SK-N-SH treated with all-trans-retinoic acid at 6 μM for 48 hours (cell line): Measurements from ENCODE around the gene METTL6.

Experiments used
- ATAC-seq: fragments of 200-7000 bp; cut with Tn5 transposase; 3 replicates; pipeline ENCODE4 v1.9.1; 2020; ENCODE audit warnings: mild to moderate bottlenecking, moderate library complexity
- ARNTL ChIP-seq: fragments of 450-650 bp; formaldehyde crosslinking; IDR thresholded peaks from 2 replicates; pipeline ENCODE4 v1.5.0; 2020; ENCODE audit warnings: low read depth, mild to moderate bottlenecking, moderate library complexity, borderline replicate concordance
- BACH2 ChIP-seq: fragments of 250-450 bp; sonication (Bioruptor Pico); IDR thresholded peaks from 2 replicates; pipeline ENCODE4 v1.9.0; 2021; ENCODE audit warnings: mild to moderate bottlenecking, borderline replicate concordance
- CSDC2 ChIP-seq: fragments of 250-450 bp; sonication (Bioruptor Pico); IDR thresholded peaks from 2 replicates; pipeline ENCODE4 v1.5.0; 2020; ENCODE audit warnings: mild to moderate bottlenecking, moderate library complexity
- ESRRG ChIP-seq: fragments of 250-450 bp; sonication (Bioruptor Pico); IDR thresholded peaks from 2 replicates; pipeline ENCODE4 v1.6.1; 2021; ENCODE audit warnings: mild to moderate bottlenecking
- GLIS3 ChIP-seq: fragments of 250-450 bp; sonication (Bioruptor Pico); IDR thresholded peaks from 2 replicates; pipeline ENCODE4 v1.5.0; 2020; ENCODE audit warnings: mild to moderate bottlenecking, moderate library complexity
- OSR1 ChIP-seq: fragments of 250-450 bp; sonication (Bioruptor Pico); IDR thresholded peaks from 2 replicates; pipeline ENCODE4 v1.8.0; 2022; ENCODE audit warnings: moderate library complexity, mild to moderate bottlenecking, inconsistent platforms
- PPARA ChIP-seq: fragments of 250-450 bp; sonication (Bioruptor Pico); IDR thresholded peaks from 2 replicates; pipeline ENCODE4 v1.5.0; 2020; ENCODE audit warnings: mild to moderate bottlenecking, borderline replicate concordance
- RARB ChIP-seq: fragments of 250-450 bp; sonication (Bioruptor Pico); IDR thresholded peaks from 2 replicates; pipeline ENCODE4 v1.8.0; 2021; ENCODE audit warnings: mild to moderate bottlenecking, moderate library complexity
- SNAI2 ChIP-seq: fragments of 250-450 bp; sonication (Bioruptor Pico); IDR thresholded peaks from 2 replicates; pipeline ENCODE4 v1.5.0; 2020; ENCODE audit warnings: mild to moderate bottlenecking, moderate library complexity
- TCF4 ChIP-seq: fragments of 250-450 bp; sonication (Bioruptor Pico); IDR thresholded peaks from 2 replicates; pipeline ENCODE4 v1.8.0; 2021; ENCODE audit warnings: mild to moderate bottlenecking, moderate library complexity, borderline replicate concordance
- TOX ChIP-seq: fragments of 250-450 bp; sonication (Bioruptor Pico); IDR thresholded peaks from 2 replicates; pipeline ENCODE4 v1.8.0; 2021; ENCODE audit warnings: mild to moderate bottlenecking, moderate library complexity, borderline replicate concordance
- ZC3H10 ChIP-seq: fragments of 250-450 bp; sonication (Bioruptor Pico); IDR thresholded peaks from 2 replicates; pipeline ENCODE4 v1.5.1; 2021; ENCODE audit warnings: mild to moderate bottlenecking, moderate library complexity
- ZFP3 ChIP-seq: fragments of 250-450 bp; sonication (Bioruptor Pico); IDR thresholded peaks from 2 replicates; pipeline ENCODE4 v1.5.0; 2020; ENCODE audit warnings: mild to moderate bottlenecking, moderate library complexity
- ZFP30 ChIP-seq: fragments of 450-650 bp; formaldehyde crosslinking; IDR thresholded peaks from 2 replicates; pipeline ENCODE4 v1.5.0; 2022; ENCODE audit warnings: mild to moderate bottlenecking, moderate library complexity
- ZNF565 ChIP-seq: fragments of 450-650 bp; formaldehyde crosslinking; conservative IDR thresholded peaks from 2 replicates; pipeline ENCODE4 v1.5.0; 2020; ENCODE audit warnings: low read depth, mild to moderate bottlenecking, moderate library complexity
- ZNF8 ChIP-seq: fragments of 450-650 bp; formaldehyde crosslinking; IDR thresholded peaks from 2 replicates; pipeline ENCODE4 v1.5.0; 2020; ENCODE audit warnings: mild to moderate bottlenecking, moderate library complexity
- TF ChIP-seq, protein P1 (sequence below): fragments of 250-450 bp; sonication (Bioruptor Pico); IDR thresholded peaks from 2 replicates; pipeline ENCODE4 v1.5.1; 2020; ENCODE audit warnings: low read depth, mild to moderate bottlenecking, moderate library complexity
- TF ChIP-seq, protein P2 (sequence below): fragments of 250-450 bp; sonication (Bioruptor Pico); IDR thresholded peaks from 2 replicates; pipeline ENCODE4 v1.8.0; 2020; ENCODE audit warnings: mild to moderate bottlenecking, moderate library complexity, borderline replicate concordance
- TF ChIP-seq, protein P3 (sequence below): fragments of 250-450 bp; sonication (Bioruptor Pico); IDR thresholded peaks from 2 replicates; pipeline ENCODE4 v1.8.0; 2021; ENCODE audit warnings: low read depth, mild to moderate bottlenecking, moderate library complexity, borderline replicate concordance
- TF ChIP-seq, protein P4 (sequence below): fragments of 250-450 bp; sonication (Bioruptor Pico); IDR thresholded peaks from 2 replicates; pipeline ENCODE4 v1.5.0; 2020; ENCODE audit warnings: mild to moderate bottlenecking, moderate library complexity
- TF ChIP-seq, protein P5 (sequence below): fragments of 250-450 bp; sonication (Bioruptor Pico); IDR thresholded peaks from 2 replicates; pipeline ENCODE4 v1.5.1; 2021; ENCODE audit warnings: mild to moderate bottlenecking, moderate library complexity

The METTL6 gene

DNA sequence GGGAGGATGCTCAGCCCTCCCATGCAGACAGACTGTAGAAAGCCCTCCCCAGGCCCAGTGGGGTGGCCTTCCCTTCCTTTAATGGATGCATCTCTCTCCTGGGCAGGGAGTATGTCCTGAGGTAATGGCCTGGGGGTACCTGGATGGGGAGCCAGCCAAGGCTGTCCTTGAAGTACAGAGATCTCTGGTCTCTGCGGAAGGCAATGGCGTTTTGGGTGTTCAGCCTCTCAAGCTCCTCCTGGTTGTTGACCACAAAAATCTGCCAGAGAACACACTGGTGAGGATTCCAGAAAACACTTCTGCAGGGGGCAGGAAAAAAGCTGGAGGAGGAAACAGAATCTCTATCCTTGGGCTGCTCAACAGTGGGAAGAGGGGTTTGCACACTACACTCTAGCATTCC, 29.0 kb upstream of the METTL6 start:
- ATAC-seq = no peak
- TF ChIP-seq SNAI2 (CRISPR knock-in tag) = no peak
- TF ChIP-seq RARB (CRISPR knock-in tag) = no peak
- TF ChIP-seq TOX (CRISPR knock-in tag) = no peak
- no peak for TF ChIP-seq ZFP3
- no peak for TF ChIP-seq CSDC2 (CRISPR knock-in tag)
- TF ChIP-seq, protein P1, sequence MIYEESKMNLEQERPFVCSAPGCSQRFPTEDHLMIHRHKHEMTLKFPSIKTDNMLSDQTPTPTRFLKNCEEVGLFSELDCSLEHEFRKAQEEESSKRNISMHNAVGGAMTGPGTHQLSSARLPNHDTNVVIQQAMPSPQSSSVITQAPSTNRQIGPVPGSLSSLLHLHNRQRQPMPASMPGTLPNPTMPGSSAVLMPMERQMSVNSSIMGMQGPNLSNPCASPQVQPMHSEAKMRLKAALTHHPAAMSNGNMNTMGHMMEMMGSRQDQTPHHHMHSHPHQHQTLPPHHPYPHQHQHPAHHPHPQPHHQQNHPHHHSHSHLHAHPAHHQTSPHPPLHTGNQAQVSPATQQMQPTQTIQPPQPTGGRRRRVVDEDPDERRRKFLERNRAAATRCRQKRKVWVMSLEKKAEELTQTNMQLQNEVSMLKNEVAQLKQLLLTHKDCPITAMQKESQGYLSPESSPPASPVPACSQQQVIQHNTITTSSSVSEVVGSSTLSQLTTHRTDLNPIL (CRISPR knock-in tag) = no peak
- TF ChIP-seq, protein P2, sequence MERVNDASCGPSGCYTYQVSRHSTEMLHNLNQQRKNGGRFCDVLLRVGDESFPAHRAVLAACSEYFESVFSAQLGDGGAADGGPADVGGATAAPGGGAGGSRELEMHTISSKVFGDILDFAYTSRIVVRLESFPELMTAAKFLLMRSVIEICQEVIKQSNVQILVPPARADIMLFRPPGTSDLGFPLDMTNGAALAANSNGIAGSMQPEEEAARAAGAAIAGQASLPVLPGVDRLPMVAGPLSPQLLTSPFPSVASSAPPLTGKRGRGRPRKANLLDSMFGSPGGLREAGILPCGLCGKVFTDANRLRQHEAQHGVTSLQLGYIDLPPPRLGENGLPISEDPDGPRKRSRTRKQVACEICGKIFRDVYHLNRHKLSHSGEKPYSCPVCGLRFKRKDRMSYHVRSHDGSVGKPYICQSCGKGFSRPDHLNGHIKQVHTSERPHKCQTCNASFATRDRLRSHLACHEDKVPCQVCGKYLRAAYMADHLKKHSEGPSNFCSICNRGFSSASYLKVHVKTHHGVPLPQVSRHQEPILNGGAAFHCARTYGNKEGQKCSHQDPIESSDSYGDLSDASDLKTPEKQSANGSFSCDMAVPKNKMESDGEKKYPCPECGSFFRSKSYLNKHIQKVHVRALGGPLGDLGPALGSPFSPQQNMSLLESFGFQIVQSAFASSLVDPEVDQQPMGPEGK (CRISPR knock-in tag) = no peak

DNA sequence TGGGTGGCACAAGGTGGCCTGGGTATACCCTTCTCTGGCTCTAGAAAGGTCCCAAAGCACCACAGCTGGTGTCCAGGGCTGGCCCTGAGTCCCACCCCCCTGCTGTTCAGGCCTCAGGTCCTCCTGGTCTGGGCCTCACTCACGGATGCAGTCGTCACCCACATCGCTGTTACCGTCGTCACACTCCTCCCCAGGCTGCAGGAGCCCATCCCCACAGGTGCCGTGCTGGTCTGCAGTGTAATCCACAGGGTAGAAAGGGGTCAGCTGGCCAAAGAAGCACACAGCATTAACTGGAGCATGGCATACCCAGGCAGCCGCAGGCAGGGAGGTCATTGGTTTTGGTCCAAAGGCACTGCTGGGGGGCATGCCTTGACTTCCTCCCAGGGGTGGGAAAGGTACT, 28.4 kb upstream of the METTL6 start:
- TF ChIP-seq OSR1 (no peak), SNAI2 (CRISPR knock-in tag) (no peak), CSDC2 (CRISPR knock-in tag) (no peak), GLIS3 (CRISPR knock-in tag) (no peak), ZNF8 (no peak), TOX (CRISPR knock-in tag) (no peak), ZC3H10 (CRISPR knock-in tag) (no peak), ZFP3 (no peak), TCF4 (CRISPR knock-in tag) (no peak), ZFP30 (CRISPR knock-in tag) (no peak), ZNF565 (CRISPR knock-in tag) (no peak), BACH2 (no peak), PPARA (CRISPR knock-in tag) (no peak), ESRRG (CRISPR knock-in tag) (no peak), ARNTL (CRISPR knock-in tag) (no peak)
- TF ChIP-seq, protein P3, sequence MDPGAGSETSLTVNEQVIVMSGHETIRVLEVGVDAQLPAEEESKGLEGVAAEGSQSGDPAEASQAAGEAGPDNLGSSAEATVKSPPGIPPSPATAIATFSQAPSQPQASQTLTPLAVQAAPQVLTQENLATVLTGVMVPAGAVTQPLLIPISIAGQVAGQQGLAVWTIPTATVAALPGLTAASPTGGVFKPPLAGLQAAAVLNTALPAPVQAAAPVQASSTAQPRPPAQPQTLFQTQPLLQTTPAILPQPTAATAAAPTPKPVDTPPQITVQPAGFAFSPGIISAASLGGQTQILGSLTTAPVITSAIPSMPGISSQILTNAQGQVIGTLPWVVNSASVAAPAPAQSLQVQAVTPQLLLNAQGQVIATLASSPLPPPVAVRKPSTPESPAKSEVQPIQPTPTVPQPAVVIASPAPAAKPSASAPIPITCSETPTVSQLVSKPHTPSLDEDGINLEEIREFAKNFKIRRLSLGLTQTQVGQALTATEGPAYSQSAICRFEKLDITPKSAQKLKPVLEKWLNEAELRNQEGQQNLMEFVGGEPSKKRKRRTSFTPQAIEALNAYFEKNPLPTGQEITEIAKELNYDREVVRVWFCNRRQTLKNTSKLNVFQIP (CRISPR knock-in tag) = no peak
- TF ChIP-seq, protein P4, sequence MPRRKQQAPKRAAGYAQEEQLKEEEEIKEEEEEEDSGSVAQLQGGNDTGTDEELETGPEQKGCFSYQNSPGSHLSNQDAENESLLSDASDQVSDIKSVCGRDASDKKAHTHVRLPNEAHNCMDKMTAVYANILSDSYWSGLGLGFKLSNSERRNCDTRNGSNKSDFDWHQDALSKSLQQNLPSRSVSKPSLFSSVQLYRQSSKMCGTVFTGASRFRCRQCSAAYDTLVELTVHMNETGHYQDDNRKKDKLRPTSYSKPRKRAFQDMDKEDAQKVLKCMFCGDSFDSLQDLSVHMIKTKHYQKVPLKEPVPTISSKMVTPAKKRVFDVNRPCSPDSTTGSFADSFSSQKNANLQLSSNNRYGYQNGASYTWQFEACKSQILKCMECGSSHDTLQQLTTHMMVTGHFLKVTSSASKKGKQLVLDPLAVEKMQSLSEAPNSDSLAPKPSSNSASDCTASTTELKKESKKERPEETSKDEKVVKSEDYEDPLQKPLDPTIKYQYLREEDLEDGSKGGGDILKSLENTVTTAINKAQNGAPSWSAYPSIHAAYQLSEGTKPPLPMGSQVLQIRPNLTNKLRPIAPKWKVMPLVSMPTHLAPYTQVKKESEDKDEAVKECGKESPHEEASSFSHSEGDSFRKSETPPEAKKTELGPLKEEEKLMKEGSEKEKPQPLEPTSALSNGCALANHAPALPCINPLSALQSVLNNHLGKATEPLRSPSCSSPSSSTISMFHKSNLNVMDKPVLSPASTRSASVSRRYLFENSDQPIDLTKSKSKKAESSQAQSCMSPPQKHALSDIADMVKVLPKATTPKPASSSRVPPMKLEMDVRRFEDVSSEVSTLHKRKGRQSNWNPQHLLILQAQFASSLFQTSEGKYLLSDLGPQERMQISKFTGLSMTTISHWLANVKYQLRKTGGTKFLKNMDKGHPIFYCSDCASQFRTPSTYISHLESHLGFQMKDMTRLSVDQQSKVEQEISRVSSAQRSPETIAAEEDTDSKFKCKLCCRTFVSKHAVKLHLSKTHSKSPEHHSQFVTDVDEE = no peak
- TF ChIP-seq, protein P1 (CRISPR knock-in tag) = no peak
- TF ChIP-seq, protein P5, sequence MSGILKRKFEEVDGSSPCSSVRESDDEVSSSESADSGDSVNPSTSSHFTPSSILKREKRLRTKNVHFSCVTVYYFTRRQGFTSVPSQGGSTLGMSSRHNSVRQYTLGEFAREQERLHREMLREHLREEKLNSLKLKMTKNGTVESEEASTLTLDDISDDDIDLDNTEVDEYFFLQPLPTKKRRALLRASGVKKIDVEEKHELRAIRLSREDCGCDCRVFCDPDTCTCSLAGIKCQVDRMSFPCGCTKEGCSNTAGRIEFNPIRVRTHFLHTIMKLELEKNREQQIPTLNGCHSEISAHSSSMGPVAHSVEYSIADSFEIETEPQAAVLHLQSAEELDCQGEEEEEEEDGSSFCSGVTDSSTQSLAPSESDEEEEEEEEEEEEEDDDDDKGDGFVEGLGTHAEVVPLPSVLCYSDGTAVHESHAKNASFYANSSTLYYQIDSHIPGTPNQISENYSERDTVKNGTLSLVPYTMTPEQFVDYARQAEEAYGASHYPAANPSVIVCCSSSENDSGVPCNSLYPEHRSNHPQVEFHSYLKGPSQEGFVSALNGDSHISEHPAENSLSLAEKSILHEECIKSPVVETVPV (CRISPR knock-in tag) = no peak
- no peak for ATAC-seq

DNA sequence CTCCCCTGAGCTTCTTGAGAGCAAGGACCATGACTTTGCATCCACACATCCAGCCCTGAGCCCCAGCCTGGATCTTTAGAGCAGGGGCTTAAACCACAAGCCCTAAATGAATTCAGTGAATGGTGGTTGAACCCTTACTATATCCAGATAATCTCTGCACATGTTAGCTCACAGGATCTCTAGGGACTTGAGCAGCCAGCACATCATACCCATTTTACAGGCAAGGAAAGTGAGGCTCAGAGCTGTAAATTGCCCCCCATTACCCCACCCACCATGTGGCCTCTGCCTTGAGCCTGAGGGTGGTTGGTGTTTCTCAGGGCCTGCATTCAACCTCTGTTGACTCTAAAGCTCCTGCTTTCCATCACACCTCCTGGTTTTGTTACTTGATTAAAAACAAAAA, 27.6 kb upstream of the METTL6 start:
- TF ChIP-seq ZNF565 (CRISPR knock-in tag) = no peak
- no peak for TF ChIP-seq ZFP30 (CRISPR knock-in tag)
- TF ChIP-seq, protein P5 (CRISPR knock-in tag) = no peak
- no peak for TF ChIP-seq SNAI2 (CRISPR knock-in tag)
- no peak for TF ChIP-seq TCF4 (CRISPR knock-in tag)
- TF ChIP-seq OSR1 = no peak
- ATAC-seq = no peak
